Stimulated activated CD4-positive, alpha-beta T cell treated with anti-CD3 and anti-CD28 coated beads, Interleukin-2, amount 100 ng/mL, for 48 hours (primary cell): ENCODE data around the gene THADA.
"Not testable (repeated sequence)": the region's sequence is repeated elsewhere in the genome, so short reads cannot be mapped to it uniquely, and the experiment has no call there.

Experiments used
- DNase-seq, 2 donors: peaks; one replicate each; pipeline ENCODE4 v3.0.0-alpha.2; 2020

THADA gene

DNA sequence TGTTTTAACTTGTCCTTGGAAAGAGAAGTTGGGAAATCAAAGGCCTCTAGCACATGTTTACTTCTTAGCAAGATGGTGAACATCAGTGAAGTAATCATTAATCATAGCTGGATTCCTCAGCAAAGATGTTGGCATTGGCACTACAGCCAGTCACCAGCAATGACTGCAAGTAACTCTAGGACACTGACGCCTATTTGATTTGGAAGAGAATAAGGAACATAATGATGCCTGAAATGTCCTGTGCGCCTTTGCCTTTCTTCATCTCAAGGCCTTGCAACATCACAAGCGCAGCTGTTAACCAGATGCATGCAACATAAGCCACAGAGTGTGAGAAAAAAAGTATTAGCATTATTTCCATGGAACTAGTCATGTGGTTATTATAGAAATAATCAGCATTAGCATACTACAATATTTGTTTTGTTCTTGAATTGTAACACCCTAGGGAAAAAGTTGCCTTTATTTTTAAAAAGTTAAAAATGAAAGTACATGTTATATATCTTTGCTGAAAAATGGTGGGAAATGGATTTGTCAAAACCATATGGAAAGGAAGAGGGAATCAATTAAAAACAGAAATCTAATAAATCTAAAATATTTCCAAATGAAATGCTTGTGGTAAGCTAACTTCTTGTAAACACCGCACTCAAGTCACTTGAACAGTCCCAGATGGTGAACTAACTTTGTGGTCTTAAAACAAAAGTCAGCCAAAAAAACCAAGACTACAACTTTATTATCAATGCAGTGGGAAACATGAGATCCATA lies 55.6 kb downstream of the THADA start:
- no peak for DNase-seq

- no peak for DNase-seq
Observed at GRCh38 chr2:43539436-43539835, 56.4 kb downstream of the THADA start.

GRCh38 chr2:43538034-43538670 lies 57.7 kb downstream of the THADA start:
- no peak for DNase-seq

- no peak for DNase-seq
Observed at GRCh38 chr2:43537137-43537536, 58.7 kb downstream of the THADA start.

DNA sequence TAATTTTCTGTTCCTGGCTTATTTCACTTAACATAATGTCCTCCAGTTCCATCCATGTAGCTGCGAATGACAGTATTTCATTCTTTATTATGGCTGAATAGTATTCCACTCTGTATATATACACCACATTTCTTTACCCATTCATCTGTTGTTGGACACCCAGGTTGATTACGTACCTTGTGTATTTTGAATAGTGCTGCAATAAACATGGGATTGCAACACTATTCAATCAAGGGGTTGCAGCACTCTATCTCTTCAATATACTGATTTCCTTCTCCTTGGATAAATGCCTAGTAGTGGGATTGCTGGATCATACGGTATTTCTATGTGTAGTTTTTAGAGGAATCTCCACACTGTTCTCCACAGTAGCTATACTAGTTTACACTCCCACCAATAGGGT lies 61.3 kb downstream of the THADA start:
- no peak for DNase-seq

GRCh38 chr2:43532572-43532971 lies 63.3 kb downstream of the THADA start:
- DNase-seq, result not testable (repeated sequence)

DNA sequence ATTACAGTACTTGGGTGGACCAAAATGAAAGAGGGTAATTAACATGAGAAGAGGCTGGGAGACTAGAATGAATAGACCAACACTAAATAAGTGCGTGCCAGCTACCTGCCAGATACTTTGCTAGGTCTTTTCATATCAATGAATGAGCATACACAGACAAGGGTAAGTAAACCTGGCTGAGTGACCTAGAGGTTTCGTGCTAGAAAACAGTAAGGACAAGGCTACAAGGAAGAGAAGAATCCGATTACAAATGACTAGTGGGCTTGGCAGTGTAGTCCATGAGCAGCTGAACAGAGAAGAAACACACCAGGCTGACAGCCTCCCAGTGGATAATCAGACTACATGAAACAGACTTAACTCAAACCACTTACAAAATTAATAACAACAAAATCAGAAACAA lies 64.6 kb downstream of the THADA start:
- DNase-seq, result no peak

- DNase-seq, result no peak
Observed at GRCh38 chr2:43526994-43527393, 68.8 kb downstream of the THADA start.

- DNase-seq, result no peak
Observed at GRCh38 chr2:43525506-43525905, 70.3 kb downstream of the THADA start.

GRCh38 chr2:43524177-43524965 lies 71.5 kb downstream of the THADA start:
- no peak for DNase-seq

DNA sequence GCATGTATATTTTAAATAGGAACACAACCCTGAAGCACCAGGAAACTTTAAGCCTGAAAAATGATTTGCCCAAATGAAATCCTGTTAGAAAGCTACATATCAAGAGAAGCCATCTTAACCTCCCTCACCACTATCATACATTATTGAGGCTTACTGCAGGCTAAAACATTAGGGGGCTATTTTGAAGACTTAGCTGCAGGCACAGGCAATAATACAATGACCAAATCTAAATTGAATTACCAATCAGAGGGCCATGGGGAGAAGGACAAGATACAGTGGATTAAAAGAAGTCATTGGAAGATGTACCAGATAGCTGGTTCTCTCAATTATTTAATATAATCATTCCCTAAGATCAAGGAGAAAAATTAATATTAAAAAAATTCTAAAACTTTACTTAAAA lies 73.7 kb downstream of the THADA start:
- no peak for DNase-seq

DNA sequence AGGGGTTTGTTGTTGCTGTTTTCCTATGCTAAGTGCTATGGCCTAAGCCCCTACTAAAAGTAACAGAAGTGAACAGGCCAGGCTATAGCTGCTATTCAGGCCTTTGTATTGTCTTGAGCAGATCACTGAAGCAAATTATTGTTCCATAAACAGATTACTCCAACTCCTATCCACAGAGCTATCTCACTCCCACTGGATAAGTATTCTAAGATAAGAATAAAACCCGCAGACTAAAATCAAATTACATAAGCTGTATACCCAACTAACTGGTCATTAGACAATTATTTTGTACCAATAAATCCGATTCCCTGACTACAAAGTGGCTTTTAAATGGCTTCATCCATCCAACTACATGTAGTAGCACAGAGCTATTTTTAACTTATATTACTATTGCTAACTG lies 74.3 kb downstream of the THADA start:
- DNase-seq, result no peak

- no peak for DNase-seq
Observed at GRCh38 chr2:43520919-43521318, 74.9 kb downstream of the THADA start.

DNA sequence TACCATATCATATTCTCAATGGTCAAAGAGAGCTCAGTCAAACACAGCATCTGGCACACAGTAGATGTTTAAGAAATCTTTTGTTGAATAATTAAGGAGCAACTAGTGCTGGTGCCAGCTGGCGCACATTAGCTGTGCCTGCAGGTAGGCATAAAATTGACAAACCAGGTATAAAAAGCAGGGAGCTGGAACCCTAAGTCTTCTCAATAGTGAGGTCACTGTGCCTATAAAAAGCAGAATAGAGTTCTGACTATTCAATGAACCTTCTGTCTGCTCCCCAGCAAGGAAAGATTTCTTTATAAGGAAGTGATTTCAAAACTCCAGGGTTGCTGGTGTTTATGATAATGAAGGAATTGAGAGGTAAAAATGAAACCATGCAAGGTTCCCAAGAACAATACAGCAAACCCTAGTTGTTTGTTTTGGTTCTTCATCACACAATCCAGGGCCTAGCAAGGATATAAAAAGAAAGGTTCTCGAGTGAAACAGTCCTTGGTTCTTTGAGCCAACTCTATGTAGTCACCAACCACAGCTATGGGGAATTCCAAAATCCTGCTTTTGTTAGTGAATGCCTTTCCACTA lies 76.1 kb downstream of the THADA start:
- DNase-seq, result no peak

- DNase-seq, result no peak
Observed at GRCh38 chr2:43518718-43519117, 77.1 kb downstream of the THADA start.

DNA sequence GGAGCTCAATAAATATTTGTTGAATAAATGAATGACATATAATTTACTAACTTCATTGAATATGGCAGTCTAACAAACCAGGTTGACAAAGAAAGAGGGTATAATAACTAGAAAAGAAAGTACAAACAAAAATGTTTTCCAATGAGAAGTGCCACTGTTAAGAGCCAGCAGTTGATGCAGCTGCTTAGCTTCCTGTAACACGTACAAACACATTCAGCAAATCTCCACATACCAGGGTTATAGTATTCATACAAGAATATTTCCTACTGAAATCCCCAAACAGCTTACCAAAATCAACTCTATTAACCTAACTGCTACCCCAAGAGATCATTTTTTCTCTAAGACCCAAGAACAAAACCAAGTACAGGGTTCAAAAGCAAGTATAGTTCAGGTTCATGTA lies 77.7 kb downstream of the THADA start:
- DNase-seq, result no peak

GRCh38 chr2:43515807-43516497 lies 79.9 kb downstream of the THADA start:
- DNase-seq, result no peak

GRCh38 chr2:43515248-43515647 lies 80.6 kb downstream of the THADA start:
- no peak for DNase-seq

- no peak for DNase-seq
Observed at GRCh38 chr2:43513796-43514195, 82.0 kb downstream of the THADA start.

GRCh38 chr2:43513216-43513615 lies 82.6 kb downstream of the THADA start:
- no peak for DNase-seq

DNA sequence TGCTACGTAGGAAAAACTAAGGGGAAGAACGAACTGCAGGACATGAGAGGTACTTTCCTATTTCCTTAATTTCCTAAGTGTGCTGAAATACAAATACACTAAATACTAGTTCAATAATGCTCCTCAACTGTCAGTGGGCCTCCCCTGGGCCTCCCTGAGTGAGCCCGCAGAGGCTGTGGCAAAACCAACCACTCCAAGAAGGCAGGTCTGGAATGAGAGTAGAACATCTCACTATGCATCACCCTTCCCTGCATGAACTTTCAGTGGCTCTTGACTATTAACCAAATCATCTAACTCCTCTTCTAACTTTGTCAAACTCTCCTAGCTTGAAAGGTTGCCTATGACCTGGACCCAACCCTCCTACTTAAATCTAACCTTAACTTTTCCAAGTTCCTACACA lies 84.6 kb downstream of the THADA start:
- no peak for DNase-seq

GRCh38 chr2:43509886-43510285 lies 86.0 kb downstream of the THADA start:
- DNase-seq, result no peak

- DNase-seq, result no peak
Observed at GRCh38 chr2:43508209-43508608, 87.6 kb downstream of the THADA start.
